IMR-90 (cell line): ENCODE measurements around the gene FAHD1. TPM values are rescaled to one million over a fixed set of nuclear protein-coding genes. Genes with fewer than 3 reads are reported as not detected.

Experiments used
- ATAC-seq: fragments of 200-7000 bp; cut with Tn5 transposase; 2 replicates; pipeline ENCODE4 v1.9.1; 2020; ENCODE audit warnings: low read depth, mild to moderate bottlenecking, moderate library complexity
- BruUV-seq: library from RNA; stranded (reverse); fragments of 400-500 nt; replicated peaks from 2 replicates; lab custom pipeline; 2021; lab: Mats Ljungman, UMichigan
- CTCF ChIA-PET: fragments of 300-600 bp; formaldehyde crosslinking; extraction: SDS; loops from one replicate; lab custom pipeline; 2021; ENCODE audit warnings: antibody characterized with exemption; lab: Yijun Ruan, JAX
- POLR2A ChIA-PET: fragments of 300-600 bp; sonication (Branson Sonifier 250); formaldehyde crosslinking; loops from one replicate; lab custom pipeline; 2022; ENCODE audit warnings: antibody characterized with exemption; ENCODE audit not compliant: unreplicated experiment; lab: Charles Lee
- DNase-seq: peaks from one replicate; pipeline ENCODE4 v3.0.0; 2013
- H2AFZ ChIP-seq: replicated peaks from 2 replicates; pipeline ENCODE3; 2013; ENCODE audit warnings: low read length, mild to moderate bottlenecking; ENCODE audit not compliant: poor library complexity
- H2AK5ac ChIP-seq: 2 replicates; pipeline ENCODE4 v1.6.1; 2013; ENCODE audit warnings: low read depth, low read length, inconsistent platforms
- H2AK9ac ChIP-seq: replicated peaks from 2 replicates; pipeline ENCODE3; 2013; ENCODE audit warnings: mild to moderate bottlenecking, low read depth, low read length, moderate library complexity; ENCODE audit not compliant: poor library complexity
- H2BK120ac ChIP-seq: 2 replicates; pipeline ENCODE4 v1.6.1; 2013; ENCODE audit warnings: low read depth, low read length, inconsistent platforms
- H2BK15ac ChIP-seq: 3 replicates; pipeline ENCODE4 v1.6.1; 2013; ENCODE audit warnings: low read depth, low read length, inconsistent platforms
- H2BK20ac ChIP-seq: 2 replicates; pipeline ENCODE4 v1.6.1; 2013; ENCODE audit warnings: low read depth, mild to moderate bottlenecking, inconsistent platforms, low read length, moderate library complexity
- H2BK5ac ChIP-seq: 2 replicates; pipeline ENCODE4 v1.6.1; 2013; ENCODE audit warnings: mild to moderate bottlenecking, low read depth, low read length, inconsistent platforms; ENCODE audit not compliant: poor library complexity, severe bottlenecking
- H3K14ac ChIP-seq: replicated peaks from 2 replicates; pipeline ENCODE4 v1.6.1; 2013; ENCODE audit warnings: low read depth, low read length, inconsistent platforms
- H3K18ac ChIP-seq: 2 replicates; pipeline ENCODE4 v1.6.1; 2013; ENCODE audit warnings: low read depth, low read length, control low read depth
- H3K23ac ChIP-seq: 2 replicates; pipeline ENCODE4 v1.6.1; 2013; ENCODE audit warnings: low read depth, low read length, inconsistent platforms
- H3K27ac ChIP-seq: 2 replicates; pipeline ENCODE4 v1.5.1; 2013; ENCODE audit warnings: mild to moderate bottlenecking, control low read depth, low read length; ENCODE audit not compliant: insufficient read depth
- H3K27me3 ChIP-seq: 2 replicates; pipeline ENCODE4 v1.6.1; 2013; ENCODE audit warnings: low read length; ENCODE audit not compliant: control insufficient read depth, insufficient read depth
- H3K36me3 ChIP-seq: 2 replicates; pipeline ENCODE4 v1.6.1; 2013; ENCODE audit warnings: low read length, mixed read lengths; ENCODE audit not compliant: control insufficient read depth, insufficient read depth
- H3K4ac ChIP-seq: 2 replicates; pipeline ENCODE4 v1.6.1; 2013; ENCODE audit warnings: low read depth, low read length, inconsistent platforms
- H3K4me1 ChIP-seq: 2 replicates; pipeline ENCODE4 v1.6.1; 2013; ENCODE audit warnings: low read length, mixed read lengths; ENCODE audit not compliant: control insufficient read depth, insufficient read depth
- H3K4me2 ChIP-seq: 2 replicates; pipeline ENCODE4 v1.6.1; 2013; ENCODE audit warnings: low read depth, mild to moderate bottlenecking, control low read depth, low read length, moderate library complexity
- H3K4me3 ChIP-seq: 2 replicates; pipeline ENCODE4 v1.5.1; 2013; ENCODE audit warnings: low read depth, mild to moderate bottlenecking, control low read depth, low read length, moderate library complexity; ENCODE audit not compliant: insufficient read depth
- H3K56ac ChIP-seq: 2 replicates; pipeline ENCODE4 v1.6.1; 2013; ENCODE audit warnings: low read length, inconsistent platforms; ENCODE audit not compliant: insufficient read depth; ENCODE audit errors: extremely low read depth
- H3K79me1 ChIP-seq, 2 experiments: 2 replicates each; pipeline ENCODE4 v1.6.1; 2013; ENCODE audit warnings: low read length in 2 of 2, inconsistent platforms in 1 of 2, low read depth in 1 of 2
- H3K9ac ChIP-seq: 2 replicates; pipeline ENCODE4 v1.6.1; 2013; ENCODE audit warnings: low read depth, low read length, control low read depth
- H3K9me1 ChIP-seq: 2 replicates; pipeline ENCODE4 v1.6.1; 2013; ENCODE audit warnings: low read length, inconsistent platforms; ENCODE audit not compliant: insufficient read depth
- H3K9me3 ChIP-seq: 2 replicates; pipeline ENCODE4 v1.6.1; 2013; ENCODE audit warnings: low read length; ENCODE audit not compliant: control insufficient read depth, insufficient read depth
- H4K20me1 ChIP-seq: 2 replicates; pipeline ENCODE4 v1.6.1; 2013; ENCODE audit warnings: low read length, inconsistent platforms; ENCODE audit not compliant: insufficient read depth
- H4K5ac ChIP-seq: 2 replicates; pipeline ENCODE4 v1.6.1; 2013; ENCODE audit warnings: mild to moderate bottlenecking, low read depth, low read length, control low read depth
- H4K8ac ChIP-seq, 2 experiments: 2 replicates each; pipeline ENCODE4 v1.6.1; 2013; ENCODE audit warnings: low read depth in 2 of 2, low read length in 2 of 2, control low read depth in 1 of 2, inconsistent platforms in 1 of 2
- H4K91ac ChIP-seq: 2 replicates; pipeline ENCODE4 v1.6.1; 2013; ENCODE audit warnings: low read depth, low read length, inconsistent platforms; ENCODE audit not compliant: insufficient read depth
- CHD1 ChIP-seq: IDR thresholded peaks from 2 replicates; pipeline ENCODE4 v1.6.1; 2012; ENCODE audit warnings: low read depth, low read length, improper control_type of control experiment
- ELK1 ChIP-seq: fragments of 150-350 bp; IDR thresholded peaks from 2 replicates; pipeline ENCODE4 v1.6.1; 2016; ENCODE audit warnings: low read depth, mild to moderate bottlenecking, low read length, moderate library complexity, borderline replicate concordance
- WGBS, 2 experiments: methylation state at CpG; one replicate each; pipeline versions ENCODE4 v1.1.5 to v1.1.7; 2013; ENCODE audit warnings: missing lambda C conversion rate in 2 of 2; ENCODE audit not compliant: insufficient read length in 1 of 2; ENCODE audit errors: extremely low coverage in 2 of 2; 5-methylcytosine and 5-hydroxymethylcytosine counted together
- dilution Hi-C: fragments of 300-500 bp; cut with HindIII; formaldehyde crosslinking; loops from one replicate; pipeline ENCODE4 v1.14.3; 2018; ENCODE audit warnings: low sequenced_read_pairs; ENCODE audit not compliant: unreplicated experiment
- in situ Hi-C: fragments of 300-500 bp; cut with MboI; formaldehyde crosslinking; loops from 3 replicates; pipeline ENCODE4 v1.14.3; 2019; ENCODE audit warnings: low sequenced_read_pairs, inconsistent platforms, mixed read lengths
- intact Hi-C: fragments of 100-400 bp; cut with micrococcal nuclease; formaldehyde crosslinking; loops from 2 replicates; pipeline ENCODE4 v1.10.0; 2022
- polyA plus RNA-seq, 3 experiments: library from polyadenylated mRNA; depleted of rRNA; stranded (reverse); fragments of >200 nt; gene quantifications; 2 replicates each; pipeline ENCODE4 v1.2.3, GENCODE V29; 2012; ENCODE audit warnings: low replicate concordance in 1 of 3
- total RNA-seq: library from RNA; depleted of rRNA; stranded (reverse); fragments of >200 nt; gene quantifications from 2 replicates; pipeline ENCODE4 v1.2.3, GENCODE V29; 2012

Gene FAHD1
- total and polyA plus RNA-seq, 2 of the 4 experiments (the other 2 are of a cell fraction) = 65.3 to 85.9 TPM

GRCh38 chr16:1822801-1823200 is 4.2 kb upstream of the FAHD1 start:
- Histone ChIP-seq H2AK9ac (no peak overlapping the region), H3K23ac (no peak overlapping the region), H4K5ac (no peak overlapping the region), H3K27me3 (no peaks in the 10 kb centered on the region), H3K56ac (no peak overlapping the region), H2BK15ac (no peak overlapping the region), H3K9me3 (no peaks in the 10 kb centered on the region), H3K4ac (no peak overlapping the region), H4K91ac (no peak overlapping the region), H3K4me3 (no peak overlapping the region), H3K9ac (no peak overlapping the region), H3K36me3 (peaks cover 10% of the 10 kb centered on the region), H3K14ac (no peak overlapping the region), H3K4me2 (no peak overlapping the region), H3K79me1 (peaks cover 8 to 37% of the 10 kb centered on the region in 2 experiments; a peak in 3 of 4 replicates), H2AK5ac (no peak overlapping the region), H2BK5ac (no peak overlapping the region), H2AFZ (no peak overlapping the region), H2BK120ac (no peak overlapping the region), H4K20me1 (peaks cover 7% of the 10 kb centered on the region; the same call in 1 of the 2 replicates), H3K27ac (no peak overlapping the region), H3K18ac (no peak overlapping the region), H2BK20ac (no peak overlapping the region), H3K4me1 (peaks cover 4% of the 10 kb centered on the region; the same call in 1 of the 2 replicates), H4K8ac (no peak overlapping the region), H3K9me1 (no peaks in the 10 kb centered on the region; the same call in 1 of the 2 replicates)
- intact Hi-C loops (no loop called here), in situ Hi-C loops (no loop called here), dilution Hi-C loops (no loop called here)
- ATAC-seq = no peak
- TF ChIP-seq ELK1 = no peak
- no peak for TF ChIP-seq CHD1
- no TSS peak for BruUV-seq
- DNase-seq = no peak
- POLR2A ChIA-PET = no interaction called here
- 97% methylated on average over 8 of the region's 16 CpGs; no CpG with 5 or more reads in 1 of the 2 experiments for WGBS, 2 experiments
- CTCF ChIA-PET = interaction anchor here (0.6 kb wide), 1 partner anchor 24 kb away, joined by 5 read pairs; no protein-coding TSS in a partner anchor
